Adipocyte (in vitro differentiated cells): ENCODE results near the gene ERGIC3.

Experiments used
- DNase-seq: peaks from one replicate; pipeline ENCODE4 v3.0.0-alpha.2; 2015; ENCODE audit warnings: low read depth
- H3K27me3 ChIP-seq: replicated peaks from 2 replicates; pipeline ENCODE4 v1.7.0; 2013; ENCODE audit warnings: mild to moderate bottlenecking, low read length, moderate library complexity; ENCODE audit not compliant: control insufficient read depth, insufficient read depth
- H3K36me3 ChIP-seq: 2 replicates; pipeline ENCODE4 v1.7.0; 2013; ENCODE audit warnings: low read length, mild to moderate bottlenecking, moderate library complexity; ENCODE audit not compliant: control insufficient read depth, insufficient read depth, severe bottlenecking
- H3K4me1 ChIP-seq: 2 replicates; pipeline ENCODE4 v1.7.0; 2013; ENCODE audit warnings: mild to moderate bottlenecking, low read length, moderate library complexity; ENCODE audit not compliant: control insufficient read depth, insufficient read depth
- H3K4me3 ChIP-seq: 2 replicates; pipeline ENCODE4 v1.7.0; 2013; ENCODE audit warnings: mild to moderate bottlenecking, low read length, moderate library complexity
- H3K9ac ChIP-seq: 2 replicates; pipeline ENCODE4 v1.7.0; 2013; ENCODE audit warnings: mild to moderate bottlenecking, low read length, moderate library complexity
- H3K9me3 ChIP-seq: 2 replicates; pipeline ENCODE4 v1.7.0; 2013; ENCODE audit warnings: mild to moderate bottlenecking, low read length, moderate library complexity; ENCODE audit not compliant: control insufficient read depth

The ERGIC3 gene

GRCh38 chr20:35583636-35584560 lies 42.0 kb downstream of the ERGIC3 start:
- Histone ChIP-seq H3K27me3 (peaks cover 4% of the 10 kb centered on the region), H3K4me1 (no peaks in the 10 kb centered on the region), H3K36me3 (no peaks in the 10 kb centered on the region), H3K9ac (no peak overlapping the region), H3K4me3 (no peak overlapping the region), H3K9me3 (peaks cover 7% of the 10 kb centered on the region)
- no peak for DNase-seq

- Histone ChIP-seq H3K9me3 (peaks cover under 1% of the 10 kb centered on the region), H3K36me3 (no peaks in the 10 kb centered on the region), H3K4me3 (no peak overlapping the region), H3K4me1 (no peaks in the 10 kb centered on the region), H3K9ac (no peak overlapping the region), H3K27me3 (no peaks in the 10 kb centered on the region)
- DNase-seq = no peak
These were observed 45.0 kb downstream of the ERGIC3 start for GRCh38 chr20:35586751-35587425.

GRCh38 chr20:35587436-35587835 lies 45.6 kb downstream of the ERGIC3 start:
- DNase-seq = no peak

GRCh38 chr20:35588397-35588796 lies 46.5 kb downstream of the ERGIC3 start:
- no peak for DNase-seq
- Histone ChIP-seq H3K4me1 (no peaks in the 10 kb centered on the region), H3K9ac (no peak overlapping the region)

More at GRCh38 chr20:35587436-35587835, 45.6 kb downstream of the ERGIC3 start:
- H3K9ac ChIP-seq = no peak overlapping the region
- no peak overlapping the region for H3K4me3 ChIP-seq
- no peaks in the 10 kb centered on the region for H3K36me3 ChIP-seq
- no peaks in the 10 kb centered on the region for H3K27me3 ChIP-seq
- no peaks in the 10 kb centered on the region for H3K4me1 ChIP-seq
- no peaks in the 10 kb centered on the region for H3K9me3 ChIP-seq

GRCh38 chr20:35592339-35592974 lies 50.6 kb downstream of the ERGIC3 start:
- no peak overlapping the region for H3K4me3 ChIP-seq
- no peaks in the 10 kb centered on the region for H3K9me3 ChIP-seq
- H3K9ac ChIP-seq = no peak overlapping the region
- DNase-seq = no peak
- peaks cover 20% of the 10 kb centered on the region for H3K27me3 ChIP-seq
- no peaks in the 10 kb centered on the region for H3K4me1 ChIP-seq
- H3K36me3 ChIP-seq = no peaks in the 10 kb centered on the region

More at GRCh38 chr20:35588397-35588796, 46.5 kb downstream of the ERGIC3 start:
- H3K9me3 ChIP-seq = no peaks in the 10 kb centered on the region
- no peaks in the 10 kb centered on the region for H3K36me3 ChIP-seq
- H3K4me3 ChIP-seq = no peak overlapping the region
- H3K27me3 ChIP-seq = no peaks in the 10 kb centered on the region

- no peak for DNase-seq
These were observed 53.6 kb downstream of the ERGIC3 start for GRCh38 chr20:35595456-35595855.

GRCh38 chr20:35595901-35596300 lies 54.0 kb downstream of the ERGIC3 start:
- no peak for DNase-seq
- Histone ChIP-seq H3K27me3 (peaks cover 43% of the 10 kb centered on the region), H3K4me1 (peaks cover under 1% of the 10 kb centered on the region), H3K9me3 (no peaks in the 10 kb centered on the region), H3K9ac (no peak overlapping the region), H3K4me3 (no peak overlapping the region), H3K36me3 (no peaks in the 10 kb centered on the region)

More at GRCh38 chr20:35595456-35595855, 53.6 kb downstream of the ERGIC3 start:
- H3K27me3 ChIP-seq = peaks cover 39% of the 10 kb centered on the region
- H3K4me3 ChIP-seq = no peak overlapping the region
- no peaks in the 10 kb centered on the region for H3K36me3 ChIP-seq
- no peaks in the 10 kb centered on the region for H3K4me1 ChIP-seq
- no peaks in the 10 kb centered on the region for H3K9me3 ChIP-seq
- no peak overlapping the region for H3K9ac ChIP-seq

- Histone ChIP-seq H3K4me1 (peaks cover 11% of the 10 kb centered on the region), H3K4me3 (no peak overlapping the region), H3K27me3 (peaks cover 44% of the 10 kb centered on the region), H3K9me3 (no peaks in the 10 kb centered on the region), H3K36me3 (no peaks in the 10 kb centered on the region), H3K9ac (no peak overlapping the region)
- DNase-seq = no peak
These were observed 55.3 kb downstream of the ERGIC3 start for GRCh38 chr20:35597186-35597585.

GRCh38 chr20:35598476-35598875 lies 56.6 kb downstream of the ERGIC3 start:
- H3K9ac ChIP-seq = no peak overlapping the region

GRCh38 chr20:35598899-35599775 lies 57.3 kb downstream of the ERGIC3 start:
- H3K27me3 ChIP-seq = peaks cover 48% of the 10 kb centered on the region
- H3K9me3 ChIP-seq = no peaks in the 10 kb centered on the region
- H3K36me3 ChIP-seq = no peaks in the 10 kb centered on the region
- no peak for DNase-seq
- no peak overlapping the region for H3K4me3 ChIP-seq
- peaks cover 11% of the 10 kb centered on the region for H3K4me1 ChIP-seq
- no peak overlapping the region for H3K9ac ChIP-seq

More at GRCh38 chr20:35598476-35598875, 56.6 kb downstream of the ERGIC3 start:
- H3K4me3 ChIP-seq = no peak overlapping the region
- H3K27me3 ChIP-seq = peaks cover 48% of the 10 kb centered on the region
- H3K36me3 ChIP-seq = no peaks in the 10 kb centered on the region
- DNase-seq = no peak
- H3K4me1 ChIP-seq = peaks cover 11% of the 10 kb centered on the region
- H3K9me3 ChIP-seq = no peaks in the 10 kb centered on the region
